ENCODE measurements around the gene EPG5. TPM values are rescaled to one million over a fixed set of nuclear protein-coding genes. Genes with fewer than 3 reads are reported as not detected.

The EPG5 gene
- 10 to 100 TPM; 10.5 to 28.2 (median 16.3) TPM for total RNA-seq

DNA sequence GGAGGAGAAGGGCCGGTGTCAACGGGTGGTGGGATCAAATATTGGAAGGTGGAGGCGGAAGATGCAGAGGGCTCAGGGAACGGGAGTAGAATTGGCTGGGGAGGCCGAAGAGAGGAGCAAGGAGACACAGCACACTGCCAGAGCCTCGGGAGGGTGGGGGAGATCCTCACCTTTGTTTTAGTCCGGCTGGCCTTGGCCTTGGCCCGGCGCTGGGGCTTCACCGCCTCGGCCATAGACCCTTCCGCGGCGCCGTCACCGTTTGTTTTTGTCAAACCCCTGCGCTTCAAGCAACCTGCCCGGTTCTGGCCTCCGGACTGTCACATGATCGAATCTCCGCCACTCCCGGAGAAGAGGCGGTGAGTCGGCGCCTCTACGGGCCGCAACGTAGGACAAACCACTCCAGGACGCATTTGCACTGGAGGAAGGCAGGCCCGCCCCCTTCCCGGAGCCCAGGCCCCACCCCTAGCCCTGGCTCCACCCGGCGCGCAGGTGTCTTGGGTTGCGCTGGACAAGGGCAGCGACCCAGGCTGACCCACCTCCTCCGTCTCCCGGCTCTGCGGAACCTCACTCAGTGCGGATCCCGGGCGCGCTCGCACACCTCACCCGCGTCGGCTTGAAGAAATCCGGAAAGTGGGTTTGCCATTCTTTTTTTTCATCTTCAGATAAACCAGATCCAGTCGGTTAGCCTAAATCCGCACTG lies at the start of gene EPG5:
Gene EPG5 (minus strand): TSS at position 323 of the 700 bp plus-strand sequence. CDS start 90 bp downstream, at position 233.
- Histone ChIP-seq H3K27ac (peak within 1 kb of the TSS; percentile 68 to 79), H3K4me3 (peak within 1 kb of the TSS; percentile 66 to 99 (median 79)), H3K4me1 (replicated peaks in 1 of 2) (peaks cover 3 to 6% of the 10 kb centered on the region in 2 donors)
- in situ Hi-C loops (cut with MboI; ENCODE audit: low pct_unique_long_range_greater_than_20kb in 2 of 9, low sequenced_read_pairs in 9 of 9, unreplicated experiment in 9 of 9): no loop called here
- peak; percentile 96 to 99 (median 98) for ATAC-seq (replicated peaks in 6 of 8)
- WGBS, 10 experiments: 0 to 20% (median 1%) methylated on average over 1 to 11 of the region's 50 CpGs

GRCh38 chr18:46013484-46014189 lies 46.5 kb upstream of the EPG5 start:
- Histone ChIP-seq H3K4me3 (no peak overlapping the region), H3K4me1 (replicated peaks in 1 of 2) (no peaks in the 10 kb centered on the region), H3K27ac (no peak overlapping the region)
- no peak for ATAC-seq (replicated peaks in 6 of 8)
- in situ Hi-C loops (cut with MboI; ENCODE audit: low pct_unique_long_range_greater_than_20kb in 2 of 9, low sequenced_read_pairs in 9 of 9, unreplicated experiment in 9 of 9): no loop called here
- WGBS, 10 experiments: 65 to 98% (median 84%) methylated on average over 2 to 5 of the region's 5 CpGs; no CpG with 5 or more reads in 3 of the 10 experiments

- H3K27ac ChIP-seq: no peak overlapping the region
- no peak for ATAC-seq (replicated peaks in 6 of 8)
- no peak overlapping the region for H3K4me3 ChIP-seq
- in situ Hi-C loops (cut with MboI; ENCODE audit: low pct_unique_long_range_greater_than_20kb in 2 of 9, low sequenced_read_pairs in 9 of 9, unreplicated experiment in 9 of 9): no loop called here
- H3K4me1 ChIP-seq (replicated peaks in 1 of 2): no peaks in the 10 kb centered on the region
- WGBS, 10 experiments: 81 to 100% (median 97%) methylated on average over 1 to 4 of the region's 4 CpGs; no CpG with 5 or more reads in 5 of the 10 experiments
Observed at GRCh38 chr18:46010676-46011075, 43.5 kb upstream of the EPG5 start.

GRCh38 chr18:46010050-46010449 lies 42.9 kb upstream of the EPG5 start:
- no peak for ATAC-seq (replicated peaks in 6 of 8)
- Histone ChIP-seq H3K27ac (no peak overlapping the region), H3K4me3 (no peak overlapping the region), H3K4me1 (replicated peaks in 1 of 2) (no peaks in the 10 kb centered on the region)
- 89 to 100% (median 100%) methylated on average over 1 to 2 of the region's 4 CpGs; no CpG with 5 or more reads in 5 of the 10 experiments for WGBS, 10 experiments
- in situ Hi-C loops (cut with MboI; ENCODE audit: low pct_unique_long_range_greater_than_20kb in 2 of 9, low sequenced_read_pairs in 9 of 9, unreplicated experiment in 9 of 9): no loop called here

DNA sequence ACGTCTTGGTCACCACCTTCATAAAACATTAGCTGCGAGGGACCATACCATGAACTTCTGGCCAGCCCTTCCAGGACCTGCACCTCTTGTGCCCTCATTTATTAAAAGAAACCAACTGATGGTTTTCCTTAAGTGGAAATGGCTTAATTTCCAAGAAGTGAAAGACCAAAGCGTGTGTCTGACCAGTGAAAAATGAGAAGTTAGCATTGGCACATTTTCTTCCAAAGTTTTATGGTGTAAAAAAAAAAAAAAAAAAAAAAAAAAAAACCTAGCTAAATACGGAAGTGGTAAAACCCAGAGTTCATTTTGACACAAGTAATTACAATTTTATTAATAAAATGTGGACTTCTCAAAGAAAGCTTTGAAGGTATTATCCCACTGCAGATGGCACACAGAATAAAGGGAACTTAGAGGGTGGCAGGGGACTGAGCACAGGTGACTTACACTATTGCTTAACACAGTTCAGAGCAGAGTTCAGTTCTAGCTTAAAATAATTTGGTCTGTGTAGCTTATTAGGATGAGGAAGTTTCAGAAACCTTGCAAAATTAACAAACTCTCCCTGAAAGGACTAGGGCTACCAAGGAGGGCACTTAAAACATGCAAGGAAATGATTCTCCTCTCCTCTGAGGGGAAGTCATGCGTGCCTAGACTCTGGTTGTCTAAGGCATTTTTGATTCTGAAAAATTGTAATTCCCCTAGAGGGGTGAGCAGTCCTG lies 42.2 kb upstream of the EPG5 start:
- Histone ChIP-seq H3K4me1 (replicated peaks in 1 of 2) (no peaks in the 10 kb centered on the region), H3K27ac (no peak overlapping the region), H3K4me3 (no peak overlapping the region)
- no peak for ATAC-seq (replicated peaks in 6 of 8)
- 73 to 97% (median 89%) methylated on average over 2 to 4 of the region's 5 CpGs; no CpG with 5 or more reads in 2 of the 10 experiments for WGBS, 10 experiments
- in situ Hi-C loops (cut with MboI; ENCODE audit: low pct_unique_long_range_greater_than_20kb in 2 of 9, low sequenced_read_pairs in 9 of 9, unreplicated experiment in 9 of 9): no loop called here

DNA sequence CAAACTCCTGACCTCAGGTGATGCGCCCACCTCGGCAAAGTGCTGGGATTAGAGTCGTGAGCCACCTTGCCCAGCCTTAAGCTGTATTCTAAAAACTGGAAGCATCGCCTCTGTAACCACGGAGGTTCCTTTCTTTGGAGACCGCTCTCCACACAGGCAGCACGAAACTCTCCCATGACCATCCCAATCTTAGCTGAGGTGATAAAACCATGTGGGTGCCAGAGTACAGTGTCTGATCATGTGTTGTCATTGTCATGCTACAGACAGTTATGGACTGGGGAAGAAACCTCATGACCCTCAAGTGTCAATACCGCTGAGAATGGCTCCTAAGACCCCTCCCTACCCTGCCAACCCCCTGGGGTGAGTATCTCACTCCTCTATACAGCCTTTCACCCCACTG lies 41.4 kb upstream of the EPG5 start:
- Histone ChIP-seq H3K4me3 (no peak overlapping the region), H3K4me1 (replicated peaks in 1 of 2) (no peaks in the 10 kb centered on the region), H3K27ac (no peak overlapping the region)
- in situ Hi-C loops (cut with MboI; ENCODE audit: low pct_unique_long_range_greater_than_20kb in 2 of 9, low sequenced_read_pairs in 9 of 9, unreplicated experiment in 9 of 9): no loop called here
- WGBS, 10 experiments: 60 to 100% (median 81%) methylated on average over 1 to 4 of the region's 8 CpGs; no CpG with 5 or more reads in 4 of the 10 experiments
- ATAC-seq (replicated peaks in 6 of 8): no peak

DNA sequence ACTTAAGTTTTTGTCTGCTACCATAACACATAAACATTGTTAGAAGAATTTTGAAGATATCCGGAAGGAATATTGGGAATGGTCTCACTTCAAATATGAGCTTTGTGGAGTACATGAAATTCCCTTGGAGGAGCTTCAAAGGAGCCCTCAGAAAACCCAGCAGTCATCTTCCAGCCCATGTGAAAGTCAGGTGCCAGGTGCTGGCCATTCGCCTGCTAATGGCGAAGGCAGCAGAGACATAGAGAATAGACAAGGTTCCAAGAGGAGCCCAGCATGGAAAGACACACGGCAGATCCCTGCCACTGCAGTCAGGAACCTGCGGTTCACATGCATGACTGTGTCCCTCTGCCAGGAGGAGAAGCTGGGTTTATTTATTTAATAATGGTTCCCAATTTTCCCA lies 40.0 kb upstream of the EPG5 start:
- no peak for ATAC-seq (replicated peaks in 6 of 8)
- in situ Hi-C loops (cut with MboI; ENCODE audit: low pct_unique_long_range_greater_than_20kb in 2 of 9, low sequenced_read_pairs in 9 of 9, unreplicated experiment in 9 of 9): no loop called here
- no peaks in the 10 kb centered on the region for H3K4me1 ChIP-seq (replicated peaks in 1 of 2)
- H3K27ac ChIP-seq: no peak overlapping the region
- H3K4me3 ChIP-seq: no peak overlapping the region
- 60 to 100% (median 91%) methylated on average over 1 to 5 of the region's 5 CpGs; no CpG with 5 or more reads in 2 of the 10 experiments for WGBS, 10 experiments

DNA sequence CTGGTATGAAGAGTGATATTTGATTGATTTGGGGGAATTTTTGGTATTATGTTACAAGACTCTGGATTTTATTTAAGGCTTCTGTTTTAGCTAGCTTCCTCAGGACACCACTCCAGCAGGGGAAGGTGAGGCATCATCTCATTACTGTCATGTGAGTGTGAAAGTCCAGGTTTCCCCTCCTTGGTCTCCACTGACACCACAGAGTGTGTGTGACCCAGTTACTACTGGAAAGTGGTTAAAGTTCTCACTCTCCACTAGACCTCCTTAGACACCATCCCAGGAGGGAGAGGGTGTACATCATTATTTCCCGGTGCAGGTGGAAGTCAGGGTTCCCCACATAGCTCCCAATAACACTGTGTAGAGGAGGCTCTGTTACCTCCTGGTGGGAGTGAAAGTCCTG lies 35.8 kb upstream of the EPG5 start:
- H3K4me3 ChIP-seq: no peak overlapping the region
- in situ Hi-C loops (cut with MboI; ENCODE audit: low pct_unique_long_range_greater_than_20kb in 2 of 9, low sequenced_read_pairs in 9 of 9, unreplicated experiment in 9 of 9): no loop called here
- H3K27ac ChIP-seq: no peak overlapping the region
- H3K4me1 ChIP-seq (replicated peaks in 1 of 2): no peaks in the 10 kb centered on the region
- WGBS, 10 experiments: 86 to 100% (median 100%) methylated on average over 1 of the region's 1 CpG; no CpG with 5 or more reads in 7 of the 10 experiments
- no peak for ATAC-seq (replicated peaks in 6 of 8)

- 29 to 100% (median 80%) methylated on average over 1 to 2 of the region's 2 CpGs for WGBS, 10 experiments
- H3K27ac ChIP-seq: no peak overlapping the region
- no peaks in the 10 kb centered on the region for H3K4me1 ChIP-seq (replicated peaks in 1 of 2)
- in situ Hi-C loops (cut with MboI; ENCODE audit: low pct_unique_long_range_greater_than_20kb in 2 of 9, low sequenced_read_pairs in 9 of 9, unreplicated experiment in 9 of 9): no loop called here
- no peak for ATAC-seq (replicated peaks in 6 of 8)
- no peak overlapping the region for H3K4me3 ChIP-seq
Observed at GRCh38 chr18:46001892-46002291, 34.8 kb upstream of the EPG5 start.

- H3K4me3 ChIP-seq: no peak overlapping the region
- in situ Hi-C loops (cut with MboI; ENCODE audit: low pct_unique_long_range_greater_than_20kb in 2 of 9, low sequenced_read_pairs in 9 of 9, unreplicated experiment in 9 of 9): no loop called here
- H3K4me1 ChIP-seq (replicated peaks in 1 of 2): no peaks in the 10 kb centered on the region
- no peak overlapping the region for H3K27ac ChIP-seq
- no peak for ATAC-seq (replicated peaks in 6 of 8)
- 33 to 100% (median 80%) methylated on average over 1 of the region's 1 CpG for WGBS, 10 experiments
Observed at GRCh38 chr18:46001074-46001473, 33.9 kb upstream of the EPG5 start.

DNA sequence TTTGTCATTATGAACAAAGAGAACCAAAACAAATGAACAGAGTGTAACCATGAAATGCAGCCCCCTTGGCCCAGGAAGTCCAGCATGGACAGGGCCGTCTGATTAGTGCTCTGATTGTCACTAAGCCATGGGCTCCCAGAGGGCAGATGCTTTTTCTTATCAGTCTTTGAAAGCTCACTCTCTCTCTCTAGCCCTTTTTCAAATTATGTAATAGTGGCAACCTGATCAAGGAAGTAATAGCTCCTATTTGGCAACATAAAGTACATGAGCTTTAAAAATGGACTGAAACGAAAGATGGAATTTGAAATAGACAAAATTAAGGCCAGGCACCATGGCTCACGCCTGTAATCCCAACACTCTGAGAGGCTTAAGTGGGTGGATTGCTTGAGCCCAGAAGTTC lies 32.4 kb upstream of the EPG5 start:
- H3K27ac ChIP-seq: no peak overlapping the region
- H3K4me3 ChIP-seq: no peak overlapping the region
- ATAC-seq (replicated peaks in 6 of 8): no peak
- H3K4me1 ChIP-seq (replicated peaks in 1 of 2): no peaks in the 10 kb centered on the region
- WGBS, 10 experiments: 79 to 100% (median 89%) methylated on average over 1 to 3 of the region's 3 CpGs; no CpG with 5 or more reads in 4 of the 10 experiments
- in situ Hi-C loops (cut with MboI; ENCODE audit: low pct_unique_long_range_greater_than_20kb in 2 of 9, low sequenced_read_pairs in 9 of 9, unreplicated experiment in 9 of 9): no loop called here

- no peak for ATAC-seq (replicated peaks in 6 of 8)
- in situ Hi-C loops (cut with MboI; ENCODE audit: low pct_unique_long_range_greater_than_20kb in 2 of 9, low sequenced_read_pairs in 9 of 9, unreplicated experiment in 9 of 9): no loop called here
- 70 to 100% (median 87%) methylated on average over 1 to 3 of the region's 3 CpGs; no CpG with 5 or more reads in 3 of the 10 experiments for WGBS, 10 experiments
- H3K27ac ChIP-seq: no peak overlapping the region
- no peaks in the 10 kb centered on the region for H3K4me1 ChIP-seq (replicated peaks in 1 of 2)
- no peak overlapping the region for H3K4me3 ChIP-seq
Observed at GRCh38 chr18:45998244-45998643, 31.1 kb upstream of the EPG5 start.

DNA sequence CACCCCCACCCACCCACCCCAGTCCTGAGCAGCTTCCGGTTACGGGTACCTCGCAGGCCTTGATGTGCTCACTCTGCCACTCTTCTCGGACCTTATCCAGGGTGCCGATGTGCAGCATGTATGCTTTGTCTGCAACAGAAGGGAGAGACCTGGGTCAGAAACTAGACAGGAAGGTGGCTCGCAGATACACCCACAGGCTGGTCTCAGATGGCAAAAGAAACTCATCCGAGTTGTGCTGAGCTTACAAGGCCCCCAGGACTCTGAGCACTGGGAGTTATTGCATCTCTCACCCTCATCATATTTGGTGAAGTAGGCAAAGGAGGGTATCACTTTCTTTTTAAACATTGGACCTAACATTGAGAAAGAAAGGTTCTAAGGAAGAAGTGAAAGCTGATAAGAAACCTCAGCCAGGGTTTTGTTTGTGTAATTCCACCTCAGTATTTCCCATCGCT lies 30.6 kb upstream of the EPG5 start:
- 90 to 100% (median 100%) methylated on average over 1 to 2 of the region's 8 CpGs; no CpG with 5 or more reads in 5 of the 10 experiments for WGBS, 10 experiments
- in situ Hi-C loops (cut with MboI; ENCODE audit: low pct_unique_long_range_greater_than_20kb in 2 of 9, low sequenced_read_pairs in 9 of 9, unreplicated experiment in 9 of 9): no loop called here
- ATAC-seq (replicated peaks in 6 of 8): no peak
- H3K27ac ChIP-seq: no peak overlapping the region
- no peaks in the 10 kb centered on the region for H3K4me1 ChIP-seq (replicated peaks in 1 of 2)
- no peak overlapping the region for H3K4me3 ChIP-seq
